Upper lobe of left lung (tissue), 4 donors: ENCODE measurements around the gene PIGB.

ENCODE experiments used
- CTCF ChIP-seq, 6 experiments: fragments of 450-650 bp in 4 of 6; fragments of 200-600 bp in 2 of 6; sonication (generic) in 2 of 6; IDR thresholded peaks; one replicate each; pipeline ENCODE4 v1.5.1; 2016 to 2019; ENCODE audit warnings: antibody characterized with exemption in 6 of 6
- POLR2AphosphoS5 ChIP-seq, 2 donors: sonication (generic); formaldehyde crosslinking; IDR thresholded peaks; one replicate each; pipeline ENCODE4 v1.5.1; 2017; ENCODE audit warnings: antibody characterized with exemption in 2 of 2

DNA sequence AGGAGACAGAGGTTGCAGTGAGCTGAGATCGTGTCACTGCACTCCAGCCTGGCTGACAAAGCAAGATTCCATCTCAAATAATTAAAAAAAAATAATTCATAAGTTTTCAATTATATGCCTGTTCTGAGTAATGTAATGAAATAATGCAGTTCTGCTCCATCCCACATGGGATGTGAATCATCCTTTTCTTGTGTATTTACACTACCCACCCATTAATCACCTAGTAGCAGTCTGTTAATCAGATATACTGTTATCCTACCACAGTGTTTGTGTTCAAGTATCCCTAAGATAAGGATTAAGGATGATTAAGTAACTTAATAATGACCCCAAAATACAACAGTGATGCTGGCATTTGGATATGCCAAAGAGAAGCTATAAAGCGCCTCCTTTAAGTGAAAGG is 38.8 kb downstream of the PIGB start:
- no peak for TF ChIP-seq POLR2AphosphoS5 (IDR thresholded peaks at IDR 0.05)
- no peak for TF ChIP-seq CTCF (IDR thresholded peaks at IDR 0.05)
